GM10847 (cell line): ENCODE measurements around the gene EMID1.
A peak's percentile ranks its signal among the peaks of the same experiment; 100 is the strongest.

Experiments used
- POLR2A ChIP-seq: IDR thresholded peaks from 2 replicates; pipeline ENCODE4 v1.6.1; 2011; ENCODE audit not compliant: insufficient read length; ENCODE audit errors: extremely low read depth

Gene EMID1

DNA sequence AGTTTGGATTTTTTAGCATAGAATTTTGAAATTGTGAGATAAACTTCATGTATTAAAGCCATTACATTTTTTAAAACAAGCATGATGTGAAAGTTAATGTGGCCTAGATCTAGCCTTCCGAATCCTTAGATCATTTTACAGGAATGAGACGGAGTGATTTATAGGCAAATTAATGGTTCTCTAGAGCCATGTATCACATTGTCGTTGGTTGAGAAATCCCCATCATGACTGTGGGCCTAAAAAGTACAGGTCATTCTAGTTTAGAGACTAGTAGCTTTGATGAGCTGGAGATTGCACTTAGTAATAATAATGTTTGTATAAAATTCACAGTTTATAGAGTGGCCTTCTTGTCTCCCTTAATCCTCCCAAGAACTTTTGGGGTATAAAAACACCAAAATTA lies 69.5 kb downstream of the EMID1 start:
- no peak for TF ChIP-seq POLR2A

- TF ChIP-seq POLR2A, result no peak
These were observed 70.3 kb downstream of the EMID1 start for GRCh38 chr22:29275819-29276565.

DNA sequence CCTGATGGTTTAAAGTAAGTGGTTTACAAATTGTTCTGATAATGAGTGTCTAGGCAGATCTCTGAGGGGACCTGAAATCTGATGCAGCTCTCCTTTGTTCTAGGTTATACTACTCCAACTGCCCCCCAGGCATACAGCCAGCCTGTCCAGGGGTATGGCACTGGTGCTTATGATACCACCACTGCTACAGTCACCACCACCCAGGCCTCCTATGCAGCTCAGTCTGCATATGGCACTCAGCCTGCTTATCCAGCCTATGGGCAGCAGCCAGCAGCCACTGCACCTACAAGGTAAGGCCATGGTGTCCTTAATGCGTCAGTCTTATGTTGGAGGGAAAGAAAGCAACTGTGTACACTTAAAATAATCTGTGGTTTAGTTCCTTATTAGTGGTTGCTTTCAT lies 72.2 kb downstream of the EMID1 start:
- TF ChIP-seq POLR2A, result no peak

DNA sequence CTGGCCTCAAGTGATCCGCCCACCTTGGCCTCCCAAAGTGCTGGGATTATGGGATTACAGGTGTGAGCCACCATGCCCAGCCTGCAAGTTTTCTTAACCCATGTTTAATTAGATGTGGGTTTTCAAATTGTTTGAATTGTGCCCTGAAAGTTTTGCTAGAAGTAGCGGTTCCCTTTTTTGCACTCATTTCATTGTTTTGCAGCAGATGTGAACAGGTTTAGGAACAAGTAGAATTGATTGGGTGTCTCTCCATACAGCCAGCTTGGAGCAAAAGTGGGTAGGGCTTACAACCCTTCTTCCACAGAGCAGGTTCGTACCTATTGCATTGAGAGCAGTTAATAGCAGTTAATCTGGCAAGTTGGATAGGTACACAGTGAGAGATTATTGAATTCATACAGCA lies 78.5 kb downstream of the EMID1 start:
- TF ChIP-seq POLR2A, result no peak

- no peak for TF ChIP-seq POLR2A
These were observed 83.1 kb downstream of the EMID1 start for GRCh38 chr22:29288837-29289236.

DNA sequence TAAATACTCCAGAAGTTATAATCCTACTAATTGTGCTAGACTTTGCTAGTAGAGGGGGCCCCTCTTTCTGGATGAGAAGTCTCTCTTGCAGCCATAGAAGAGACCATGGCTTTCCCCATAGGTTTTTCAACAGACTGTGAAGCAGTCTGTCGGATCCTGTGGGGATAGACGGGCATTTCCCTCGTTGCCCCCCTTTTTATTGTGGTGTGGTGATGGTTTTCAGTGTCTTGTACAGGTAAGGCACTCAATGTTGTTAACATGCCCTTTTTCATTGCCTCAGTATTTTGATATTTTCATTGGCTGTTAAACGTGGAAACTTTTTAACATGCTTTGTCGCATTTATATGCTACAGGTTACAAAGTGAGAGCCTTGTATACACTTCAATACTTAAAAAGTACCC lies 84.4 kb downstream of the EMID1 start:
- no peak for TF ChIP-seq POLR2A

DNA sequence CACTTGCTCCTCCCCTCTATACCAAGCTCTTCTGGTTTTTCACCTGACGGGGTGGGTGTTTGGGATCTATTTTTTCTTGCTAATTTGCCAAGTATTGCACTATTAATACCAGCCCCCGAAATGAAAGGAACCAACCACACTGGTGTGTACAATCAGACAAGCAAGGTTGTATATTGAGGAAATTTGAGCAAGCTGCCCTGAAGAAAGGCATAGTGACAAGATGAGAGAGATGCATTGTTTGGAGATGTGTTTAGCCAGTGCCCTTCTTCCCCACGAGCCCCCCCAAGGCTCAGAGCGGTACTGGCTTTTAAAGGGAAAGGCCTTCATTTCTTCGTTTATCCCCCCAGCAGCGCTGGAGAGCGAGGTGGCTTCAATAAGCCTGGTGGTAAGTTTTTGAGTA lies 85.5 kb downstream of the EMID1 start:
- TF ChIP-seq POLR2A, result no peak

DNA sequence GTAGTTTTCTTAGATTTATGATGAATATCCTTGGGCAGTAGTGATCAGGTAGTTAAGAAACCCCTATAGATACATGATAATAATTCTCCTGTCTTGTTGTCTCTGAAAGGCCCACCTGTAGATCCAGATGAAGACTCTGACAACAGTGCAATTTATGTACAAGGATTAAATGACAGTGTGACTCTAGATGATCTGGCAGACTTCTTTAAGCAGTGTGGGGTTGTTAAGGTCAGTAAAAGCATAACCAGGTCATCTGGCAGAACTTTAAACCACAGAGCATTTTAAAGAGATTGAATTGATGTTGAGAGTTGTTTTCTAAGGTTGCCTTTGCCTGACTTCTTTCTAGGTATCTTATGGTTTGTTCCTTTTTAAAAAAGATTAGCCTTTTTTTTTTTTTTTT lies 86.7 kb downstream of the EMID1 start:
- TF ChIP-seq POLR2A, result no peak

DNA sequence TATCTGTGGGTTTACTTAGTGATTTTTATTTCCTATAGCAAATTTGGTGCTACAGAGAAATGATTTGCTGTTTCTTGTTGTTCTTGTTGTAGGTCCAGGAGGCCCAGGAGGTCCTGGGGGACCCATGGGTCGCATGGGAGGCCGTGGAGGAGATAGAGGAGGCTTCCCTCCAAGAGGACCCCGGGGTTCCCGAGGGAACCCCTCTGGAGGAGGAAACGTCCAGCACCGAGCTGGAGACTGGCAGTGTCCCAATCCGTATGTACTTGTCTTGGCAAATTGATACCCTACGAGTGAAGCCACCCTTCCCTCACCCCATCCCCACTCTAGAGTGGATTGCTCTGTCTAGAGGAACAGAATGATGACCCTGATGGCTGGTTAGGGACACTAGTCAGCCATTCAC lies 92.9 kb downstream of the EMID1 start:
- TF ChIP-seq POLR2A, result no peak

GRCh38 chr22:29299136-29299900 lies 93.6 kb downstream of the EMID1 start:
- no peak for TF ChIP-seq POLR2A

GRCh38 chr22:29300467-29300806 lies 94.7 kb downstream of the EMID1 start:
- TF ChIP-seq POLR2A, result no peak

DNA sequence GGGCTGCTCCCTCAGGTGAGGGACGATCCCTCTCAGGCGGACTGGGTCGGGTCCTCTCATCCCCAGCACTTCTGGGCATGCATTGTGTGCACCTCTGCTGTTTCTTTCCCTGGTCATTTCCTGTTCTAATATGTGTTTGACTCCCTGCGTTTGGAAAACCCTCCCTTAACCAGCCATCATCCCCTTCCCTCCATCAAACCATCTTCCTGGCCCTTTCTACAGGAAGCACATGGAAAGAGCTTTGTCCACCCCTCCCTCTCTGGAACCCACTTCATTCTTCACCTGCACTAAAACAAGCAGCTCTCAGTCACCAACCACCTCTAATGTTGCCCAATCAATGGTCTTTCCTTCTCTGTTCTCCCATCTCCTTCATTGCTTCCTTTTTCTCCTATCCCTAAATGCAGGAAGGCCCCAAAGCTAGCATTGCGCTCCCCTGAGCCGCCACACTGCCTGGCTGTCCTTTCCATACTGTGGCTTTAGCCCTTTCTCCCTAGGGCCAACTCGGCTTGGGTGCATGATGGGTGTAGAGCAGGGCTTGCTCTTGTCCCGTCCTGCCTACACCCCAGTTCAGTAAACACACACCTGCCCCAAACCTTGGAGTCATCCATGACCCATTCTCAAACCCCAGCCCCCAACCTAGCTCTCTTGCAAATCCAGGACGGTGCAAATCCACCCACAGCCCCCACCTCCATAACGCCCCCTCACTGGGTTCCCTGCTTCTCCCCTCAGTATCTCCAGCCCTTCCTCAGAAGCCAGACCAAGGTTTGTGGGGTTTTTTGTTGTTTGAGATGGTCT lies 95.3 kb downstream of the EMID1 start:
- TF ChIP-seq POLR2A, result peak; percentile 25

- TF ChIP-seq POLR2A, result no peak
These were observed 96.2 kb downstream of the EMID1 start for GRCh38 chr22:29301716-29302401.

DNA sequence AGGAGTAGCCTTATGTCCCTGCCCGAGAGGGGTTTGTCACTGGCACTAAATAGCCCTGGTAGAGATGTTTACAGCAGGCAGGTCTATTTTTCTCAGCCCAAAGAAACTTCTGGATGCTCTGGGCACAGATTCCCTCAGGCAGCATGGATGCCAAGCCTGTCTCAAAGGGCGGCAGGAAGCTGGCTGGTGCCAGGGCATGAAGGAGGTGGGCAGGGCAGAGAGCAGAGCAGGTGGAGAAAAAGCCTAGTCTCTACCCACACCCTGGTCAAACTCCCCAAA lies 96.6 kb downstream of the EMID1 start:
- no peak for TF ChIP-seq POLR2A

GRCh38 chr22:29302681-29303465 lies 97.2 kb downstream of the EMID1 start:
- TF ChIP-seq POLR2A, result no peak
